Measurements from ENCODE around the gene SNX3.
A peak's percentile ranks its signal among the peaks of the same experiment; 100 is the strongest.

Gene SNX3

DNA sequence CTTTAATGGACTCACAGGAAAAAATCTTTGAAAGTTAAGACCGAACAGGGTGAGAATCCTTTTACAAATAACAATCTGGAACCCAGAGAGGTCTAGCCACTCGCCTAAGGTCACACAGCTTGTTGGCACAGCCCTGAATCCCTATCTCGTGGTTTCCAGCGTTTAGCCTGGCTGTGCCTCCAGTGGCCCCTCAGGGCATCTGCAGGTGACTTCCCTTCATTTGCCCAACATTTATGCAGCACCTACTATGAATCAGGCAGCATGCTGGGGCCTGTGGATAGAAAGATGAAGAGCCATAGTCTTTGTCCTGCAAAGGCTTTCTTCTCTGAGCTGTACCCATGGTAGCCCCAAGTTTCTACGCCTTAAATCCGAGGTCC lies 97.6 kb downstream of the SNX3 start:
- in situ Hi-C loops (cut with HindIII; ENCODE audit: low sequenced_read_pairs): no loop called here
- no peak overlapping the region for H3K4me3 ChIP-seq (ENCODE audit: low read depth, low read length)
- TF ChIP-seq, protein P1, sequence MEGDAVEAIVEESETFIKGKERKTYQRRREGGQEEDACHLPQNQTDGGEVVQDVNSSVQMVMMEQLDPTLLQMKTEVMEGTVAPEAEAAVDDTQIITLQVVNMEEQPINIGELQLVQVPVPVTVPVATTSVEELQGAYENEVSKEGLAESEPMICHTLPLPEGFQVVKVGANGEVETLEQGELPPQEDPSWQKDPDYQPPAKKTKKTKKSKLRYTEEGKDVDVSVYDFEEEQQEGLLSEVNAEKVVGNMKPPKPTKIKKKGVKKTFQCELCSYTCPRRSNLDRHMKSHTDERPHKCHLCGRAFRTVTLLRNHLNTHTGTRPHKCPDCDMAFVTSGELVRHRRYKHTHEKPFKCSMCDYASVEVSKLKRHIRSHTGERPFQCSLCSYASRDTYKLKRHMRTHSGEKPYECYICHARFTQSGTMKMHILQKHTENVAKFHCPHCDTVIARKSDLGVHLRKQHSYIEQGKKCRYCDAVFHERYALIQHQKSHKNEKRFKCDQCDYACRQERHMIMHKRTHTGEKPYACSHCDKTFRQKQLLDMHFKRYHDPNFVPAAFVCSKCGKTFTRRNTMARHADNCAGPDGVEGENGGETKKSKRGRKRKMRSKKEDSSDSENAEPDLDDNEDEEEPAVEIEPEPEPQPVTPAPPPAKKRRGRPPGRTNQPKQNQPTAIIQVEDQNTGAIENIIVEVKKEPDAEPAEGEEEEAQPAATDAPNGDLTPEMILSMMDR (IDR thresholded peaks at IDR 0.05; ENCODE audit: low read depth, low read length): peak; percentile 11
- DNase-seq (ENCODE audit: low read depth, low spot score): no peak

DNA sequence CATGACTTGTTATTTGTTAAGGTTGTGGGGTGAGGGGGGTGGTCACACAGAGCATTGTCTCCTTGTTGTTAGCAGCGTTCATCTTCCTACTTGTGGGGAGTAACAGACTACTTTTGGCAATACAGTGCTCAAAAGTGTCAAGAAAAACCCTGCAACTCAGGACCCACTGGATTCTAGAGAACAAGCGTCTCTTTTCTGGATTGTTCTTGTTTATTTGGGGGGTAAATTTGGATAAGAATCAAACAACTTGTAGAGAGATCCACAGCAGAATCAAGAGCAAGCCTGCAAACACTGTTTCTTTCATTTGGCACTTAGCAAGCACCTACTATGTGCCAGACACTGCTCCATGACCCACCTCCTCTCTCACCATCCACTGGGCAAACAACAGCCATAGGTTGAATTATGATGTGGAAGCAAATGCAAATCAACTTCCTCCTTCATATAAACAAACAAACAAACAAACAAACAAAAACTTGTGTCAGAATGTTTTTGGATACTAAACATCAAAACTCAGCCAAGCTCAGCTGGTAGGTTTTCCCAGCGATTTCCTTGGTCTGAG lies 99.0 kb downstream of the SNX3 start:
- DNase-seq (ENCODE audit: low read depth, low spot score): no peak
- no peak overlapping the region for H3K4me3 ChIP-seq (ENCODE audit: low read depth, low read length)
- TF ChIP-seq, protein P1 (IDR thresholded peaks at IDR 0.05; ENCODE audit: low read depth, low read length): no peak
- in situ Hi-C loops (cut with HindIII; ENCODE audit: low sequenced_read_pairs): no loop called here
